DOHH2 (cell line): ENCODE data around the gene FEM1B.

ENCODE experiments used
- CTCF ChIP-seq: fragments of 200-600 bp; sonication (generic); IDR thresholded peaks from one replicate; pipeline ENCODE4 v1.5.1; 2014; ENCODE audit warnings: antibody characterized with exemption, mild to moderate bottlenecking, low read depth, low read length; ENCODE audit not compliant: poor library complexity, severe bottlenecking
- EZH2phosphoT487 ChIP-seq: fragments of 200-600 bp; sonication (generic); IDR thresholded peaks from 2 replicates; pipeline ENCODE4 v1.6.1; 2017; ENCODE audit warnings: borderline replicate concordance, mild to moderate bottlenecking, antibody characterized with exemption, low read length, moderate library complexity, mixed read lengths

GRCh38 chr15:68256675-68257450, 20.7 kb upstream of the FEM1B start:
- TF ChIP-seq CTCF (no peak), EZH2phosphoT487 (no peak)
